ENCODE data around the gene SEC14L6.

The SEC14L6 gene

DNA sequence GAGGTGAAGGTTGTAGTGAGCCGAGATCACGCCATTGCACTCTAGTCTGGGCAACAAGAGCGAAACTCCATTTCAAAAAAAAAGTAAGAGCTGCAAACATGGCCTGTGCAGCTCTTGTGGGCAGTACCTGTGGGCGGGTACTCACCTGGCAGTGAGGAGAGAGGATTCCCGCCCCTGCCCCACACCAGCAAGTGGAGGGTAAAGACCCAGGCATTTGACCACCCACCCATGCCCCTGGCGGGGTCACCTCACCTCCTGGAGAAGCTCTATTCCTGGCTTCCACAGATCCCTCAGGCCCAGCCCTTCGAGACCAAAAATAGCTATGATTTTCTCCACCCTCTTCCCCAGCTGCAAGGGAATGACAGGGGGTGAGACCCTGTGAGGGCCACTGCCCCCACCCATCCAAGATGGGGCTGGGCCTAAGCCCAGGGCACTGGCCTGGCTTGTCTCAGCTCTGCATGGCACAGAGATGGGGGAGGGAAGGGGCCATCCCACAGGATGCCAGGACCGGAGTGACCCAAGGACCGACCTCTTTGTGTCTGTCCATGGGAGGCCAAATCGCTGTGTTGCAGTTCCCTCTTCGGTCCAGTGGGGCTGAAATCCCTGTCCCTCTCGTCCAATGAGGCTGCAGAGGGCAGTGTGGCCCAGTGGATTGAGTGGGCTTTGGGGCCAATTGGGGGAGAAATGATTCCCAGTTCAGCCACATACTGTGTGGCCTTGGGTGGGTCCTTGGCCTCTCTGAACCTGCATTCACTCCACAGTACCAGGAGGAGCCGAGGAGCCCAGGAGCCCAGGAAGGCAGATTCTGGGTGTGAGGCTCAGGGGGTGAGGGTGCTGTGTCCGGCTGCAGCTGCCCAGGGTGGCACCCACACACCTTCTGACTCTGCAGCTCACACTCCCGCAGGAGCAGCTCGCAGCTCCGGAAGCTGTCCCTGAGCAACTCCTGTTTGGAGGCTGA, 14.6 kb downstream of the SEC14L6 start:
- DNase-seq: no peak

DNA sequence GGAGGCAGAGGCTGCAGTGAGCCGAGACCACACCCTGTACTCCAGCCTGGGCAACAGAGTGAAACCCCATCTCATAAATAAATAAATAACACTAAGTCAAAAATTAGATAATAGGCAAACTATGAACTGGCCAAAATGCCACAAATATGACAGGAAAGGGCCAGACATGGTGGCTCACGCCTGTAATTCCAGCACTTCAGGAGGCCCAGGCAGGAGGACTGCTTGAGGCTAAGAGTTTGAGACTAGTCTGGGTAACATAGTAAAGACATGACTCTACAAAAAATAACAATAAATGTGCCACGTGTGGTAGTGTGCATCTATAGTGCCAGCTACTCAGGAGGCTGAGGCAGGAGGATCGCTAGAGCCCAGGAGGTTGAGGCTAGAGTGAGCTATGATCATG, 19.9 kb downstream of the SEC14L6 start:
- DNase-seq: no peak

DNA sequence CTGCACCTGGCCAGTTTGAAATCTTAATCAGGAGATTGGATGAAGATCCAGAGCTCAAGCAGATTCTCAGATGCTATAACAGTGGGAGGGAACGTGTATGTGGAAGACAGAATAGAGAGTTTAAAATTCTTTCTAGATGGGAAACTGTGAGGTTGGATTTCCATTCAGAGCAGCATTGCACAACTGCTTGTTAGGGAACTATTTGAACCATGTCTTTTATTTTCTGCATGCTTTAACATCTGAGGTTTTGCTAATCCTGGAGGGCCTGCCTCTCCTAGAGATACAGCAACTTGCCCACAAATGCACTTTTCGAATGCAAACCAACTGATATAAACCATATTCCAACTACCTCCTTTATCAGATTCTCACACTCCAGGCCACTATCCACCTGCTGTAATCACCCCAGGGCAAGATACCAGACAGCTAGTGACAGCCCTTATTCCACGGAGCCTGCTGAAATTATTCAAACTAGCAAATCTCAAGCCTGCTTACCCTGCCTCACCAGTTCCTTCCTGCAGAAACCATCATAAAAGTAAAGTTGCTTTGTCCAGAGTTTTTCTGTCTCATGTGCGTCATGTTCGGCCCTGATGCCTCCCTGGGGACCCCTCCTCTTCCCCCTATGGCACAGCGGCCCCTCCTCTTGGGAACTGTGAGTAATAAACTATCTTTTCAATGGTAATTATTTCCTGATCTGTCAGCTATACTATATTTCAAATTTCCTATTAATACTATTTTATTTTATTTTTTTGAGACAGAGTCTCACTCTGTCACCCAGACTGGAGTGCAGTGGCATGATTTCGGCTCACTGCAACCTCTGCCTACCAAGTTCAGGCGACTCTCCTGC, 22.7 kb downstream of the SEC14L6 start:
- no peak for DNase-seq

DNA sequence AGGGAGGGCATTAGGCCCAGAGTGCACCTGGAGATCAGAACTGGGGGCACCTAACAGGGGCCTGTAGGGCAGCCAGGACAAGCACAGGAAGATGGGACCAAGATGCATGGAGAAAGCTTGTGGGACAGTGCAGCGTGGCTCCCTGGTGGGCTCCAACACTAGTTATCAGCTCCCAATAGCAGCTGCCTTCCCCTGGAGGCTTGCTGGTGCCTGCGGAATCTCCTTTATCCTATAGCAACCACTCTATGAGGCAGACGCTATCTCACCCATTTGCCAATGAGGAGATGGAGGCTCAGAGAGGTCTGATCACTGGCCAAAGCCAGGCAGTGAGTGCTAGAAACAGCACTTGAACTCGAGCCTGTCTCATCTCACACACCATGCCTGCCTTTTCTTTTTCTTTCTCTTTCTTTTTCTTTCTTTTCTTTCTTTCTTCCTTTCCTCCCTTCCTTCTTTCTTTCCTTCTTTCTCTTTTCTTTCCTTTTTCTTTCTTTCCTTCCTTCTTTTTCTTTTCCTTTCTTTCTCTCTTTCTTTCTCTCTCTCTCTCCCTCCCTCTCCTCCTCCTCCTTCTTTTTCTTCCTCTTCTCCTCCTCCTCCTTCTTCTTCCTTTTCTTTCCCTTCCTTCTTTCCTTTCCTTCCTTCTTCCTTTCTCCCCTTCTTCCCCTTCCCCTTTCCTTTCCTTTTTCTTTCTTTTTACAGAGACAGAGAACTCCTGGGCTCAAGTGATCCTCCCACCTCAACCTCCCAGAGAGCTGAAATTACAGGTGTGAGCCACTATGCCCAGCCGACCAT, 25.0 kb downstream of the SEC14L6 start:
- DNase-seq: no peak

DNA sequence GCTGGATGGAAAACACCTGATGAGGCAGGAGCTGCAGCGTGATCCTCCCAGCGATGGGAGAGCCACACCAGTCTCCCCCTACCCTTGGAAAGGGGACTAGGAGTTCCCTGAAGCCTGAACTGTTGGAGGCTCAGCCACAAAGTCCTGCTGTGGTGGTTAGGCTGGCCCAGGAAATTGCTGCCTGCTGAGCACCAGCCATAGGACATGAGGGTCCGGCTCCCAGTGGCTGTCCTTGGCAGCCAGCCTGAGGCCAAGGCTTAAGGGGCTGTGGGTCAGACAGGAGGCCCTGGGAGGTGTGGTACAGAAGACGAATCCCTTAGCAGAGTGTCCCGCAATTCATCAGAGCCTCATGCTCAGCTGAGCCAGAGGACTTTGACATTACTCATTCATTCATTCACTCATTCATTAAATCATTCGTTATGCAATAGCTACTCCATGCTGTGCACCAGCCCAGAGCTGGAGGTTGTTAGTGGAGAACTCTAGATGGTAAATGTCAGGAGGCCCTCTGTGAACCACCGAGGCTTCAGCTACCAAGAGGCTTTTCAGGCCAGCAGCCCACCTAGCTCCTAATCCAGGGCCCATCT, 26.6 kb downstream of the SEC14L6 start:
- no peak for DNase-seq

DNA sequence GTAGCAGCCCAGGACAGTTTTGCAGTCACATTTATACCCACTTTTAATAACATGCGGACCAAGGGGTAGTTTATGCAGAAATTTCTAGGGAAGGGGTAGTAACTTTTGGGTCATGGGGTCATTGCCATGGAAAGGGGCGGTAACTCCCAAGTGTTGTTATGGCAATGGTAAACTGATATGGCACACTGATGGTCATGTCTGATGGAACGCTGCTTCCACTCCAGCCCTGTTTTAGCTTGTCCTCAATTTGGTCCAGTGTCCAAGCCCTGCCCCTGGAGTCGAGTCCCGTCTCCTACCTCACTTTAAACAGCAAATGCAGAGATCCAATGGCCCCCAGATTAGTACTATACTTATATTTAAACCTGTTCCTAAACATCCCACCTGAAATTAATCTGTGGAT, 29.8 kb downstream of the SEC14L6 start:
- DNase-seq: no peak

DNA sequence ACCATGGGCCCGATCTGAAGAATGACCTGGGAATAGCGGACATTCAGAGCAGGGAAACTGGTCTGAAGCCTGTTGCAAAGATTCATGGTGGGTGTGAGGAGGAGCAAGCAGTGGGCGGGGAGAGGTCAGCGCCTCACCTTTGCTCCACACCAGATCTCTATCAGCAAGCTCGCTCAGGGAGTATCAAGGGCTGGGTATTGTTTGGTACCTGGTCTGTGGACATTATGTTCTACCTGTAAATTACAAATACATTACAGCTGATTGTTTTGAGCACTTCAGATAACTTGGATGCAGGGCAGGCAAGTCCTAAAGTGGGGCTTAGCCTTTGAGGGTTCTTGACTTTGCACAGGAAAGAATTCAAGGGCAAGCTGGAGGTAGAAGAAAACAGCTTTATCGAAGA, 30.3 kb downstream of the SEC14L6 start:
- DNase-seq: no peak

DNA sequence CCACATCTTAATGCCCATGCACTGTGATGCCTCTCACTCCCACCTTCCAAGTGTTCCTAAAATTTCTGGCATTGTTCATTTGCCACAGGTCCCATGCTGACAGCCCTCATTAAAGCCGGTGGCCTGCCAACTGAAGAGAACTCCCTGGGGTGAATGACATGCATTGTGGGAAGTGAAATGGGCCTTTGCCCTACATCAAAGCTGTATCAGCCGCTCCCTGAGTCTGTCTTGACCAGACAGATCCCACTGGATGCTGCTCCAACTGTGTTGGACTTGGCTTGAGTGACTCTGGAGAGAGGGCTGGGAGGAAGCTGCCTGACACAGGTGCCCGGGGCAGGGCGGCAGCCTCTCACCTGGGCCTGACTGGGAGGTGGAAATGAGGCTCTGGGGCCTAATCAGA, 32.3 kb downstream of the SEC14L6 start:
- DNase-seq: no peak

DNA sequence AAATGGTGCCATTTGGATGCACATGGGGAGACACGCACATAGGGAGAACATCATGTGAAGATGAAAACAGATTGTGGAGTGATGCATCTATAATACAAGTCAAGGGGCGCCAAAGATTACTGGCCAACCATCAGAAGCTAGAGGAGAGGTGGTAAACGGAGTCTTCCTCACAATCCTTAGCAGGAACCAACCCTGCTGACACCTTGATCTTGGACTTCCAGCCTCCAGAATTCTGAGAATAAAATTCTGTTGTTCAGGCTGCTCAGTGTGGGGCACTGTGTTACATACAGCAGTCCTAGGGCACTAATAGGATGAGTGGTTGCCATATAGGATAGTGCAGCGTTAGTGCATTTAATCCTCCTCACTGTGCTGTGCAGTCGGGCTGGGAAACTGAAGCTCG, 33.1 kb downstream of the SEC14L6 start:
- no peak for DNase-seq

DNA sequence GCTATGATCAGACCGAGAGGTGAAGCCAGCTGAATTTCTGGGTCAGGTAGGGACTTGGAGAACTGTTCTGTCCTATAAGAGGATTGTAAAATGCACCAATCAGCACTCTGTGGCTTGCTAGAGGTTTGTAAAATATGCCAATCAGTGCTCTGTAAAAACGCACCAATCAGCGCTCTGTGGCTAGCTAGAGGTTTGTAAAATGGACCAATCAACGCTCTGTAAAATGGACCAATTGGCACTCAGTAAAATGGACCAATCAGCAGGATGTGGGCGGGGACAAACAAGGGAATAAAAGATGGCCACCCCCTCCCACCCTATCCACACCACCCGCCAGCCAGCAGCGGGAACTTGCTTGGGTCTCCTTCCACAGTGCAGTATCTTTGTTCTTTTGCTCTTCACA, 34.6 kb downstream of the SEC14L6 start:
- DNase-seq: no peak

DNA sequence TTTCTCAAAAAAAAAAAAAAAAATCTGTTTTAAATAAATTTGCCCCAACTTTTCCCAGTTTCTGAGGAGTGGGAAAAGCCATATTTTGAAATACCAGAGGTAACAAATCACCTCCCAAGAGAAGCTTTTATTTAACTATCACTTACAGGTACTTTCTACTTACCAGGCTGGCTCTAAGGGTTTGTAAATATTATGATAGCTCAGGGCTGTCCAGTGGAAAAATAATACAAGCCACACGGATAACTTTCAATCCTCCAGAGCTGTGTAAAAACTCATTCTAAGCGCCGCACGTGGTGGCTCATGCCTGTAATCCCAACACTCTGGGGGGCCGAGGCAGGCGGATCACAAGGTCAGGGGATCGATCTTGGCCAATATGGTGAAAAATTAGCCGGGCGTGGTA, 35.4 kb downstream of the SEC14L6 start:
- DNase-seq: no peak

DNA sequence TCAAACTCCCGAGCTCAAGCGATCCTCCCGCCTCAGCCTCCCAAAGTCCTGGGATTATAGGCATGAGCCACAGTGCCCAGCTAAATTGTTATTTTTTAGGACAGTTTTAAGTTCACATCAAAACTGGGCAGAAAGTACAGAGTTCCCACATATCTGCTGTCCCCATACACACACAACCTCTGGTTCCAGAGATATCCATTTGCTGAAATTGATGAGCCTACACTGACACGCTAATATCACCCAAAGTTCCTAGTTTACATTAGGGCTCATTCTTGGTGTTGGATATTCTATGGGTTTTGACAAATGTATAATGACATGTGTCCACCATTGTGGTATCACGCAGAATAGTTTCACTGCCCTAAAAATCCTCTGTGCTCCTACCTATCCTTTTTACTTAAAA, 38.3 kb downstream of the SEC14L6 start:
- no peak for DNase-seq

DNA sequence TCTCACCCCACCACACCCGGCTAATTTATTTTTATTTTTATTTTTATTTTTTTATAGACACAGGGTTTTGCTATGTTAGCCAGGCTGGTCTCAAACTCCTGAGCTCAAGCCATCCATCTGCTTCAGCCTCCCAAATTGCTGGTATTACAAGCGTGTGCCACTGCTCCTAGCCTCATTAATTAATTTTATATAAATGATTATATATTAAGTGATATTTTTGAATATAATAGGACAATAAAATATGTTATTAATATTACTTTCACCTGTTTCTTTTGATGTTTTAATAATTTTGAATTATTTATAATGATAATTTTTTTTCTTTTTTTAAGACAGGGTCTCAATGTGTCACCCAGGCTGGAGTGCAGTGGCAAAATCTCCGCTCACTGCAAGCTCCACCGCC, 38.9 kb downstream of the SEC14L6 start:
- DNase-seq: no peak

DNA sequence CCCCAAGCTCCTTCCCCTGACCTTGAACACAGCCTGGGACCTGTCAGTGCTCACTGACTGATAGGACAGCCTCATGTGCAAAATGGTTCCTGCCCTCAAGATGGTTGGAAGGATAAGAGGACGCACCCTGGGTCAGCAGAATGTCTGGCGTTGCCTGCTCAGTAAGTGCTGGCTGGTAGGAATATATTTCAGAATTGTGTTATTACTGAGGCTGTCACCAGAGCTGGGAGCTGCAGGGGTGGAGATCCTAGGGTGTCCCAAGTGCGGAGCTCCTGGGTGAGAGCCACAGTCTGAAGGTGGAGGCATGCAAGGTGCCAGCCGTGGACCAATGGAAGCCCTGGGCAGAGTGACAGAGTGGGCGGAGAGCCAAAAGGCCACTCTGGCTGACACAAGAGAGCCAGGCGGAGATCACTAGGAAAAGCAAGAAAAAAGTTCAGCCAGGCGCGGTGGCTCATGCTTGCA, 40.0 kb downstream of the SEC14L6 start:
- no peak for DNase-seq

DNA sequence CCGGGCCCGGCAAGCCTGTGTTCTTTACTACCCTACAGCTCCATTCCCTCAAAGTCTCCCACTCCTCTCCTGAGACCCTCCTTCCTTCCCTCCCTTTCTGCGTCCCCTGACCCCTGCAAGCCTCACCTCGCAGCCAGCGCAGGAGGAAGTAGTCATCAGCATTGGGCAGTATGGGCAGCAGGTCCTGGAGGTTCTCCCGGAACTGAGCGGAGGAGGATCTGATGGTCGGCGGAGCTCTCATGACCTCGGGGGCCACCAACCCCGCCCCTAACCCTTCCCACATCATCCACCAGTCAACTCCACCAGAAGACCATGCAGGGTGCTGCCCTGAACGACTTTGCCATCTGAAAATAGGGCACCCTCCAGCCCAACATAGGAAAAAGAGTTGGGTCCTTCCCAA, 43.0 kb downstream of the SEC14L6 start:
- DNase-seq: no peak

DNA sequence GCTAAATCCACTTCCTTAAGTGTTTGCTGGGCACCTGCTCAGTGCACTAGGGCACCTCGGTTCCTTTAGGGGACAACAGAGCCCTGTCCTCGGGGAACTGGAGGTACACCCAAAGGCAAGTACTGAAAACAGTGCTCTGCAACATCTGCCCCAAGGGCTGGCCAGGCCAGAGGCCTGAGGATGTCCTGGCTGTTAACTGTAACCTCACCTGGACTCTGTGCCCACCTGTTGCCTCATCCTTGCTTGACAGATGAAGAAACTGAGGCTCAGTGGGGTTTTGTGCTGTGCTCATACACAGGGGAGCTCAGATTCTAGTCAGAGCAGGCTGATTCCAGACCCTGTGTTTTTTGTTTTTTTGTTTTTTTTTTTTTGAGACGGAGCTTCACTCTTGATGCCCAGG, 43.6 kb downstream of the SEC14L6 start:
- no peak for DNase-seq

DNA sequence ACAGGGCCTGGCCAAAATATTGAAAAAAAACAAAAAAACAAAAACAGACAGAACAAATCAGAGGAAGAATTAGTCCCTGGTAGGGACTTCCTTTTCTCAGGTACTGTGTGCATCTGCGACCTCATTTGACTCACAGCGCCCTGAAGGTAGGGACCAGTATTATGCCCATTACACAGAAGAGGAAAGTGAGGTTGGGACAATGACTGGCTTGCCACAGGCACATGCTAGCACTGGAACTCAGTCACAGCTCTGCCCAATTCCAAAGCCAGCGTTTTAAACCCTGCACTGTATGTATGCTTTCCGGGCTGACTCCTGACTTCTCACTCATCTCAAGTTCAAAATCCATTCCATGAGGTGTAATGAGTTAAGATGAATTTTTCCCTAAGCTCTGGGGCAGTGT, 44.4 kb downstream of the SEC14L6 start:
- no peak for DNase-seq

DNA sequence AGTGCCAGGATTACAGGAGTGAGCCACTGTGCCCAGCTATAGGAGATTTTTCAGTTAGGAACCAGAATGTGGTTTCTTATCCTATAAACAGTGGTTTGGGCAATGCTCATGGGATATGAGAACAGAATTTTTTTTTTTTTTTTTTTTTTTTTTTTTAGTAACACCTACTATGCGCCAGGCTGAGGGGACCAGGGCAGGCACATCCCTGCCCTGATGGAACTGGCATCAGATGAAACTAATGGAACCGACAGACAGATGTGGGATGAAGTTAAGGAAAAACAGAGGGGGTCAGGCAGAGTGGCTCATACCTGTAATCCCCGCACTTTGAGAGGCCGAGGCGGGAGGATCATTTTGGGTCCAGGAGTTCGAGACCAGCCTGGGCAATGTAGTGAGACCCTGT, 45.9 kb downstream of the SEC14L6 start:
- DNase-seq: no peak

DNA sequence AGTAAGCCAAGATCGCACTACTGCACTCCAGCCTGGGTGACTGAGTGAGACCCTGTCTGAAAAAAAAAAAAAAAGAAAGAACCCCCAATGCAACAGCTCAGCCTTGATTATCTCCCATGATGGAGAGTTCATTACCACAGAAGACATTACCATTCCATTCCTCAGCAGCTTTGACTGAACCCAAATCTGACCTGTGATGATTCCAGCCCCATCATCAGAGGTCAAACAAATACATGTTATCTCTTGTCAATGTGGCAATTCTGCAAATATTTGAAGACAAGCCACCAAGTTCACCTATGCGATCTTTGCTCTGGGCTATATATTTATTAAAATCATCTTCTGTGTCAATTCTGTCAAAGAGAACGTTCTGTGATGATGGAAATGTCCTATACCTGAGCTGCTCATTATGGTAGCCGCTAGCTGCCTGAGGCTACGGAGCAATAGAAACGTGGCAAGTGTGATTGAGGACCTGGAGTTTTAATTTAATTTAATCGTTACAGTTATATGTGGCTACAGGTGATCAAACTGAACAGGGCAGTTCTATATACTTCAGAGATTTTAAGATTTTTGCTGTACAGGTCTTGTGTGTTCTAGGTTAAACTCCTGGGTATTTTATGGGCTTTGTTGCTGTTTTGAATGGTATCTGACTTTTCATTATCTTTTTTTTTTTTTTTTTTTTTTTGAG, 48.9 kb downstream of the SEC14L6 start:
- DNase-seq: no peak

DNA sequence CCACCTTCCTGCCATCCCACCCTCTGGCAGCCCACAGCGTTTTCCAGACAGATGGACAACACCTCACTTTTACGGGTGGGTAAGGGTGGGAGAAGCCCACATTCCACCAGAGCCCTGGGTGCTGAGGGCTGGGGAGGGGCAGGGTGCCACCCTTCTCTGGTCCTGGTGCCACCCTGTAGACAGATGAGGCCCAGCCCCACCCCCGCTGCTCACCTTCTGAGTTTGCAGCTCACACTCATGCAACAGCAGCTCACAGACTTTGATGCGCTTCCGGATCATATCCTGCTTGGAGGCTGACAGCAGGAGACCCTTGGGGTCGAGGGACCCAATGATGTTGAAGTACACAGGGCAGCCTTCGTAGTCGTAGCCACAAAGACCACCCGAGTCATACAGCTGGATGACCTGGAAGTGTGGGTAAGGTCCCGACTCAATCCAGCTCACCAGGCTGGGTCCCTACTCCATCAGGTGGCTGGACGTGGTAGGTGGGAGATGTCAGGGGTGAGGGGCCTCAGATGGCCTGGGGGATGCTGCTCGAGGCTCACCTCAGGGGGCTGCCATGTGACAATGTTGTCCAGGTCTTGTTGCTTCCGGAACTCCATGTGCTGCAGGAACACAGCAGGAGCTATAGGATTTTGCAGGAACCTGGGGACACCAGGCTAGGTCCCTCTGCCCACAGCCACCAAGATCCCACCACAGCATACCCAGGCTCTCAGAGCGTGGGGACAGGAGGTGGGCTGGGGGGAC, 51.3 kb downstream of the SEC14L6 start:
- DNase-seq: no peak

DNA sequence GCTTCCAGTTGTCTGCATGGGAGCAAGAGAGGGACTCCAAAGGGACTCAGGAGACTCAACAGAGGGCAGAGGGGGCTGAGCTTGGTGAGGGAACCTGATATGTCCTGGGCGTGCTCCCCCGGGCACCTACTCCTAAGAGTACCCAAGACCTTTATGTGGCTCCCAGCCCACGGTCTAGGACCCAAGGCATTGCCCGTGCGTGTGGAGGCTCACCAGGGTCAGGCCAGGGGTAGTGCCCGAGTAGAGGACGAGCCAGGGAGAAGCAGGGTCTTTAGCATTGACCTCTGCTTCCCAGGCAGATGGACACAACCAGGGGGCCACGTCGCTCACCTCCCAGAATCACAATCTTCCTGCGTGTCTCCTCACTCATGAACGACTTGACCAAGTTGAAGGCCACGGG, 54.4 kb downstream of the SEC14L6 start:
- no peak for DNase-seq

Measured in effector CD8-positive, alpha-beta T cell (primary cell).